ENCODE data around the gene TMC6. TPM values are rescaled to one million over a fixed set of nuclear protein-coding genes. Genes with fewer than 3 reads are reported as not detected.
A peak's percentile ranks its signal among the peaks of the same experiment; 100 is the strongest.
"Not testable (repeated sequence)": the region's sequence is repeated elsewhere in the genome, so short reads cannot be mapped to it uniquely, and the experiment has no call there.

The TMC6 gene
- total RNA-seq, 1 experiment from 2014 or later = 0.74 TPM

GRCh38 chr17:78111016-78111726 lies 17.4 kb downstream of the TMC6 start:
- no peak for DNase-seq (ENCODE audit: low read depth)

- no peak for DNase-seq (ENCODE audit: low read depth)
These were observed 18.1 kb downstream of the TMC6 start for GRCh38 chr17:78110363-78111015.

GRCh38 chr17:78109489-78109761 lies 19.1 kb downstream of the TMC6 start:
- no peak for DNase-seq (ENCODE audit: low read depth)

GRCh38 chr17:78108726-78109488 lies 19.6 kb downstream of the TMC6 start:
- DNase-seq (ENCODE audit: low read depth) = no peak

GRCh38 chr17:78107976-78108725 lies 20.4 kb downstream of the TMC6 start:
- DNase-seq (ENCODE audit: low read depth) = no peak

- no peak for DNase-seq (ENCODE audit: low read depth)
These were observed 21.1 kb downstream of the TMC6 start for GRCh38 chr17:78107457-78107856.

- DNase-seq (ENCODE audit: low read depth) = no peak
These were observed 22.3 kb downstream of the TMC6 start for GRCh38 chr17:78106211-78106610.

GRCh38 chr17:78105551-78105950 lies 23.0 kb downstream of the TMC6 start:
- no peak for DNase-seq (ENCODE audit: low read depth)

GRCh38 chr17:78105101-78105500 lies 23.5 kb downstream of the TMC6 start:
- no peak for DNase-seq (ENCODE audit: low read depth)

- no peak for DNase-seq (ENCODE audit: low read depth)
These were observed 24.0 kb downstream of the TMC6 start for GRCh38 chr17:78104540-78104941.

GRCh38 chr17:78103311-78103710 lies 25.2 kb downstream of the TMC6 start:
- DNase-seq (ENCODE audit: low read depth) = no peak

- DNase-seq (ENCODE audit: low read depth) = no peak
These were observed 27.0 kb downstream of the TMC6 start for GRCh38 chr17:78101542-78101941.

- no peak for DNase-seq (ENCODE audit: low read depth)
These were observed 27.4 kb downstream of the TMC6 start for GRCh38 chr17:78101112-78101511.

GRCh38 chr17:78096093-78096492 lies 32.5 kb downstream of the TMC6 start:
- no peak for DNase-seq (ENCODE audit: low read depth)

- no peak for DNase-seq (ENCODE audit: low read depth)
These were observed 33.5 kb downstream of the TMC6 start for GRCh38 chr17:78095035-78095434.

- peak; percentile 14 for DNase-seq (ENCODE audit: low read depth)
These were observed 35.7 kb downstream of the TMC6 start for GRCh38 chr17:78092794-78093324.

- DNase-seq (ENCODE audit: low read depth) = no peak
These were observed 38.8 kb downstream of the TMC6 start for GRCh38 chr17:78089576-78090281.

GRCh38 chr17:78088529-78088928 lies 40.0 kb downstream of the TMC6 start:
- DNase-seq (ENCODE audit: low read depth) = no peak

- no peak for DNase-seq (ENCODE audit: low read depth)
These were observed 41.8 kb downstream of the TMC6 start for GRCh38 chr17:78086740-78087139.

- DNase-seq (ENCODE audit: low read depth) = no peak
These were observed 45.6 kb downstream of the TMC6 start for GRCh38 chr17:78082988-78083387.

- DNase-seq (ENCODE audit: low read depth) = not testable (repeated sequence)
These were observed 46.1 kb downstream of the TMC6 start for GRCh38 chr17:78082355-78082872.

Data from M059J (cell line).